ENCODE data around the gene CTNND2. TPM values are rescaled to one million over a fixed set of nuclear protein-coding genes. Genes with fewer than 3 reads are reported as not detected.
A peak's percentile ranks its signal among the peaks of the same experiment; 100 is the strongest.

The CTNND2 gene, protein sequence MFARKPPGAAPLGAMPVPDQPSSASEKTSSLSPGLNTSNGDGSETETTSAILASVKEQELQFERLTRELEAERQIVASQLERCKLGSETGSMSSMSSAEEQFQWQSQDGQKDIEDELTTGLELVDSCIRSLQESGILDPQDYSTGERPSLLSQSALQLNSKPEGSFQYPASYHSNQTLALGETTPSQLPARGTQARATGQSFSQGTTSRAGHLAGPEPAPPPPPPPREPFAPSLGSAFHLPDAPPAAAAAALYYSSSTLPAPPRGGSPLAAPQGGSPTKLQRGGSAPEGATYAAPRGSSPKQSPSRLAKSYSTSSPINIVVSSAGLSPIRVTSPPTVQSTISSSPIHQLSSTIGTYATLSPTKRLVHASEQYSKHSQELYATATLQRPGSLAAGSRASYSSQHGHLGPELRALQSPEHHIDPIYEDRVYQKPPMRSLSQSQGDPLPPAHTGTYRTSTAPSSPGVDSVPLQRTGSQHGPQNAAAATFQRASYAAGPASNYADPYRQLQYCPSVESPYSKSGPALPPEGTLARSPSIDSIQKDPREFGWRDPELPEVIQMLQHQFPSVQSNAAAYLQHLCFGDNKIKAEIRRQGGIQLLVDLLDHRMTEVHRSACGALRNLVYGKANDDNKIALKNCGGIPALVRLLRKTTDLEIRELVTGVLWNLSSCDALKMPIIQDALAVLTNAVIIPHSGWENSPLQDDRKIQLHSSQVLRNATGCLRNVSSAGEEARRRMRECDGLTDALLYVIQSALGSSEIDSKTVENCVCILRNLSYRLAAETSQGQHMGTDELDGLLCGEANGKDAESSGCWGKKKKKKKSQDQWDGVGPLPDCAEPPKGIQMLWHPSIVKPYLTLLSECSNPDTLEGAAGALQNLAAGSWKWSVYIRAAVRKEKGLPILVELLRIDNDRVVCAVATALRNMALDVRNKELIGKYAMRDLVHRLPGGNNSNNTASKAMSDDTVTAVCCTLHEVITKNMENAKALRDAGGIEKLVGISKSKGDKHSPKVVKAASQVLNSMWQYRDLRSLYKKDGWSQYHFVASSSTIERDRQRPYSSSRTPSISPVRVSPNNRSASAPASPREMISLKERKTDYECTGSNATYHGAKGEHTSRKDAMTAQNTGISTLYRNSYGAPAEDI (N-terminal part only)
- total RNA-seq (2011; cell fraction: chromatin; rRNA removed; ENCODE audit: low replicate concordance): not detected in 2 replicates
- total RNA-seq (2011; cell fraction: nucleolus; rRNA removed): not detected in 2 replicates
- not detected in 2 replicates for total RNA-seq (2011; cell fraction: nucleoplasm; rRNA removed)
- total RNA-seq (2014; rRNA removed) (not detected in 2 replicates), total RNA-seq (2014; rRNA removed; fragmentation: Illumina TruSeq; extraction: Trizol) (not detected in 2 replicates), total RNA-seq (2015; rRNA removed; fragmentation: Illumina TruSeq; extraction: Trizol) (not detected in 2 replicates), total RNA-seq (2021) (0.13 and 0.35 TPM in 2 replicates), polyA plus RNA-seq (2011; rRNA removed) (0.03 TPM in 1 of 2 replicates, not detected in the other), polyA plus RNA-seq (2014; fragmentation: Illumina TruSeq; extraction: Trizol) (not detected in 2 replicates), polyA plus RNA-seq (2014; fragmentation: Nextera tagmentation; extraction: Ambion mirVana) (not detected), polyA plus RNA-seq (2014; rRNA removed) (not detected in 2 replicates), polyA minus RNA-seq (2011; rRNA and poly(A)+ RNA removed) (0.11 TPM in 1 of 2 replicates, not detected in the other), Bru-seq, nascent RNA (percentile 0 among the genes with signal in this experiment), BruChase-seq, experiment 1, labeled RNA remaining after a 2-hour chase (percentile 0 among the genes with signal in this experiment), BruChase-seq, experiment 2, labeled RNA remaining after a 6-hour chase (not detected)
- polyA plus RNA-seq (2011; cell fraction: cytosol; rRNA removed): 0.07 TPM in 1 of 2 replicates, not detected in the other
- not detected in 2 replicates for polyA plus RNA-seq (2011; cell fraction: nucleus; rRNA removed)
- not detected in 2 replicates for polyA plus RNA-seq (2012)
- not detected in 2 replicates for polyA minus RNA-seq (2011; cell fraction: cytosol; rRNA and poly(A)+ RNA removed)
- polyA minus RNA-seq (2011; cell fraction: nucleus; rRNA and poly(A)+ RNA removed): not detected in 2 replicates
- long read RNA-seq, experiment 1: 0 reads
- long read RNA-seq, experiment 2: 0 reads
- long read RNA-seq, experiment 3: 0 reads

DNA sequence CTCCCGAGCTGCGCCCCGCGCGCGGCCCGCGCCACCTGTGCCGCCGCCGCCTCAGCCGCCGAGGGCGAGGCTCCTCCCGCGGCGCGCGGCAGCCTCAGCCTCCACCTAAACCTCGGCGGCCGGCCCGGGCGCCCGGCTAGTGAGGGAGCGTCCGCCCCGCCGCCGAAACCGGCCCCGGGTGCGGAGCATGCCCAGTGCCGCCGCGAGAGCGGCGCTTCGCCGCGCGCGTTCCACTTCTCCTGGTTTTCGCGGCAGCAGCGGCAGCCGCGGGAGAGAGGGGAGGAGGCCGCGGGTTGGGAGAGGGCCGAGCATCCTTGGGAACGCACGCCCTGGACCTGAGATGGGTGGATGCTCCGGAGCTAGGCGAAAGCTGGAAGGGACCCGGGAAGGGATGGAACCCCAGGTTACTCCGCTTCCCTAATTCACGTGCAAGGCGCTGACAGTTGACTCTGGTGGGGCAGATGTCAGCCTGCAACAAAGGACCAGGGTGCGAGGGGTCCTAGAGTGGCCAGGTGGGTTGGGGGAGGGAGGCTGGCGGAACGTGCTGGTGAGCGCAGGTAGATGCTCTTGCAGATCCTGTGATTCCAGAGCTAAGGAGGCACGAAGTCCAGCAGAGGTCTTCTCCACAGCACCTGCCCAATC lies at the start of gene CTNND2:
TSS of gene CTNND2 (minus strand) at position 182 of the 642 bp plus-strand sequence. CDS start 593 bp downstream, outside the sequence.
- Histone ChIP-seq H3K9me1 (ENCODE audit: control insufficient read depth, insufficient read depth, low read length) (no peaks in the 10 kb centered on the region), H3K27ac (ENCODE audit: extremely low read depth, low read depth, low read length) (no peak within 1 kb of the TSS), H3K4me1 (replicated peaks in 1 of 2; ENCODE audit: control insufficient read depth in 2 of 2, insufficient read depth in 2 of 2, low read length in 2 of 2) (no peaks in the 10 kb centered on the region), H4K20me1 (replicated peaks; ENCODE audit: control insufficient read depth, insufficient read depth, low read length) (no peaks in the 10 kb centered on the region), H2AFZ (ENCODE audit: low read depth, low read length) (no peak within 1 kb of the TSS), H3K9ac (ENCODE audit: insufficient read depth in 1 of 2, low read depth in 2 of 2, low read length in 2 of 2) (no peak within 1 kb of the TSS), H3K4me2 (ENCODE audit: insufficient read depth, low read length) (no peak within 1 kb of the TSS), H3K9me3 (replicated peaks; ENCODE audit: control insufficient read depth, insufficient read depth, low read depth, low read length) (no peaks in the 10 kb centered on the region; the same call in 1 of the 2 replicates), H3K79me2 (ENCODE audit: control insufficient read depth, insufficient read depth, low read length) (no peaks in the 10 kb centered on the region), H3K4me3 (no peak within 1 kb of the TSS), H3K27me3 (ENCODE audit: control insufficient read depth in 2 of 2, insufficient read depth in 2 of 2, low read length in 2 of 2) (no peaks in the 10 kb centered on the region), H3K36me3 (ENCODE audit: control insufficient read depth, insufficient read depth, low read length) (no peaks in the 10 kb centered on the region)
- FAIRE-seq: no peak
- no peak for DNase-seq (ENCODE audit: extremely low read depth in 1 of 4, low spot score in 3 of 4)
- CTCF ChIA-PET (ENCODE audit: low intra/inter-chr PET ratio): no interaction called here
- no TSS peak for BruUV-seq (replicated peaks)
- intact Hi-C loops (cut with micrococcal nuclease) (no loop called here), in situ Hi-C loops (cut with MboI) (no loop called here)
- no peak for ATAC-seq
- POLR2A ChIA-PET: no interaction called here
- WGBS (ENCODE audit: insufficient coverage, low coverage, missing lambda C conversion rate): 17% methylated on average over 27 of the region's 64 CpGs
- no peak for TF ChIP-seq ZKSCAN8 (CRISPR knock-in tag; IDR thresholded peaks at IDR 0.05)
- TF ChIP-seq MYNN (IDR thresholded peaks at IDR 0.05): no peak
- TF ChIP-seq MYNN (CRISPR knock-in tag; IDR thresholded peaks at IDR 0.05): no peak
- TF ChIP-seq CREM (IDR thresholded peaks at IDR 0.05; ENCODE audit: low read depth): no peak
- no peak for TF ChIP-seq KLF1 (tag; IDR thresholded peaks at IDR 0.05)
- no peak for TF ChIP-seq ZFX (CRISPR knock-in tag; IDR thresholded peaks at IDR 0.05)
- TF ChIP-seq MIER1 (IDR thresholded peaks at IDR 0.05; ENCODE audit: low read depth): no peak
- no peak for TF ChIP-seq TBL1XR1 (IDR thresholded peaks at IDR 0.05; ENCODE audit: low read length in 2 of 2)
- TF ChIP-seq ILF3 (IDR thresholded peaks at IDR 0.05; ENCODE audit: borderline replicate concordance): no peak
- TF ChIP-seq NFE2L1 (tag; IDR thresholded peaks at IDR 0.05; ENCODE audit: borderline replicate concordance, low read depth): no peak
- no peak for TF ChIP-seq ZNF121 (CRISPR knock-in tag; conservative IDR thresholded peaks at IDR 0.05)
- TF ChIP-seq, protein P1, sequence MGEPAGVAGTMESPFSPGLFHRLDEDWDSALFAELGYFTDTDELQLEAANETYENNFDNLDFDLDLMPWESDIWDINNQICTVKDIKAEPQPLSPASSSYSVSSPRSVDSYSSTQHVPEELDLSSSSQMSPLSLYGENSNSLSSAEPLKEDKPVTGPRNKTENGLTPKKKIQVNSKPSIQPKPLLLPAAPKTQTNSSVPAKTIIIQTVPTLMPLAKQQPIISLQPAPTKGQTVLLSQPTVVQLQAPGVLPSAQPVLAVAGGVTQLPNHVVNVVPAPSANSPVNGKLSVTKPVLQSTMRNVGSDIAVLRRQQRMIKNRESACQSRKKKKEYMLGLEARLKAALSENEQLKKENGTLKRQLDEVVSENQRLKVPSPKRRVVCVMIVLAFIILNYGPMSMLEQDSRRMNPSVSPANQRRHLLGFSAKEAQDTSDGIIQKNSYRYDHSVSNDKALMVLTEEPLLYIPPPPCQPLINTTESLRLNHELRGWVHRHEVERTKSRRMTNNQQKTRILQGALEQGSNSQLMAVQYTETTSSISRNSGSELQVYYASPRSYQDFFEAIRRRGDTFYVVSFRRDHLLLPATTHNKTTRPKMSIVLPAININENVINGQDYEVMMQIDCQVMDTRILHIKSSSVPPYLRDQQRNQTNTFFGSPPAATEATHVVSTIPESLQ (CRISPR knock-in tag; IDR thresholded peaks at IDR 0.05): no peak
- no peak for TF ChIP-seq ZNF431 (CRISPR knock-in tag; IDR thresholded peaks at IDR 0.05)

All from K562 (cell line).